Measurements from ENCODE around the gene ARMC6.

ARMC6 gene

DNA sequence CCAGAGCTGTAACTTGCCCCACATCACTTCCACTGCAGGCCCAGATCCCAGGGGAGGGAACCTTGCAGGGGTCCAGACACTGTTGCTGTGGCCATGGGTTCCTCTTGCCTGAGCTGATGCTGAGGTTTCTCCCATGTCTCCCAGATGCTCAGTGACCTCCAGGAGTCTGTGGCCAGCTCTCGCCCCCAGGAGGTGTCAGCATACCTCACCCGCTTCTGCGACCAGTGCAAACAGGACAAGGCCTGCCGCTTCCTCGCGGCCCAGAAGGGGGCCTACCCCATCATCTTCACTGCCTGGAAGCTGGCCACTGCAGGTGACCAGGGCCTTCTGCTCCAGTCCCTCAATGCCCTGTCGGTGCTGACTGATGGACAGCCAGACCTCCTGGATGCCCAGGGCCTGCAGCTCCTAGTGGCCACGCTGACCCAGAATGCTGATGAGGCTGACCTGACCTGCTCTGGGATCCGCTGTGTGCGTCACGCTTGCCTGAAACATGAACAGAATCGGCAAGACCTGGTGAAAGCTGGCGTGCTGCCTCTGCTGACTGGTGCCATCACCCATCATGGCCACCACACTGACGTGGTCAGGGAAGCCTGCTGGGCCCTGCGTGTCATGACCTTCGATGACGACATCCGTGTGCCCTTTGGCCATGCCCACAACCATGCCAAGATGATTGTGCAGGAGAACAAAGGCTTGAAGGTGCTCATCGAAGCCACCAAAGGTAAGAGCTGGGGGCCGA is 18.2 kb downstream of the ARMC6 start:
- DNase-seq (ENCODE audit: low read depth): no peak
- H3K4me3 ChIP-seq (ENCODE audit: low read depth, low read length): no peak overlapping the region

DNA sequence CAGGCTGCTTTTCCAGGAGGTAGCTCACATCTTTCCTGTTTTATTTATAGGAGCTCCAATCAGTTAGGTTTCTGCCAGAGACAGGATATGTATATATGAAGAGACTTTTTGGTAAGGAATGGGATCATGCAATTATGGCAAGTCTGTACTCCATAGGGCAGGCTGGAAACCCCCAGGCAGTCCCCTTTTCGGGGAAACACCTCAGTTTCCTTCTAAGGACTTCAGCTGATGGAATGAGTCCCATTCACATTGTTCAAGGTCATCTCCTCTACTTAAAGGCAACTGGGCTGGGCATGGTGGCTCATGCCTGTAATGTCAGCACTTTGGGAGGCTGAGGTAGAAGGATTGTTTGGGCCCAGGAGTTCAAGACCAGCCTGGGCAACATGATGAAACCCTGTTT is 19.5 kb downstream of the ARMC6 start:
- H3K4me3 ChIP-seq (ENCODE audit: low read depth, low read length): no peak overlapping the region
- DNase-seq (ENCODE audit: low read depth): no peak

- no peak overlapping the region for H3K4me3 ChIP-seq (ENCODE audit: low read depth, low read length)
- no peak for DNase-seq (ENCODE audit: low read depth)
These were observed 20.3 kb downstream of the ARMC6 start for GRCh38 chr19:19053508-19054314.

GRCh38 chr19:19054315-19054938 is 21.0 kb downstream of the ARMC6 start:
- no peak for DNase-seq (ENCODE audit: low read depth)
- H3K4me3 ChIP-seq (ENCODE audit: low read depth, low read length): no peak overlapping the region

GRCh38 chr19:19054939-19055440 is 21.6 kb downstream of the ARMC6 start:
- DNase-seq (ENCODE audit: low read depth): no peak
- no peak overlapping the region for H3K4me3 ChIP-seq (ENCODE audit: low read depth, low read length)

DNA sequence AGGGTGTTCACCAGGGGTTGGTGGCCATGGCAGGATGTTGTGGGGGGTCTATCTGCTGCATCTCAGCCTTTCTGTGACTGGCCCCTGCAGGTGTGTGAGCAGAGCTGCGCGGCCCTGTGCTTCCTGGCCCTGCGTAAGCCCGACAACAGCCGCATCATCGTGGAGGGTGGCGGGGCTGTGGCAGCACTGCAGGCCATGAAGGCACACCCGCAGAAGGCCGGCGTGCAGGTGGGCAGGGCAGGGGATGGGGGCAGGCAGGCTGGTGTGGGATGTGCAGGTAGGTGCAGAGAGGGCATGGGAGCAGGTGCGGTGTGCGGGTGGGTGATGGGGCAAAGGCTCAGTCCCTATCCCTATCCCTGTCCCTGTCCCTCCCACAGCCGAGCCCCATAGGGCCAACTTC is 22.3 kb downstream of the ARMC6 start:
- no peak for DNase-seq (ENCODE audit: low read depth)
- no peak overlapping the region for H3K4me3 ChIP-seq (ENCODE audit: low read depth, low read length)

- no peak for DNase-seq (ENCODE audit: low read depth)
- H3K4me3 ChIP-seq (ENCODE audit: low read depth, low read length): no peak overlapping the region
These were observed 23.4 kb downstream of the ARMC6 start for GRCh38 chr19:19056636-19057275.

- H3K4me3 ChIP-seq (ENCODE audit: low read depth, low read length): no peak overlapping the region
- no peak for DNase-seq (ENCODE audit: low read depth)
These were observed 23.9 kb downstream of the ARMC6 start for GRCh38 chr19:19057317-19057716.

DNA sequence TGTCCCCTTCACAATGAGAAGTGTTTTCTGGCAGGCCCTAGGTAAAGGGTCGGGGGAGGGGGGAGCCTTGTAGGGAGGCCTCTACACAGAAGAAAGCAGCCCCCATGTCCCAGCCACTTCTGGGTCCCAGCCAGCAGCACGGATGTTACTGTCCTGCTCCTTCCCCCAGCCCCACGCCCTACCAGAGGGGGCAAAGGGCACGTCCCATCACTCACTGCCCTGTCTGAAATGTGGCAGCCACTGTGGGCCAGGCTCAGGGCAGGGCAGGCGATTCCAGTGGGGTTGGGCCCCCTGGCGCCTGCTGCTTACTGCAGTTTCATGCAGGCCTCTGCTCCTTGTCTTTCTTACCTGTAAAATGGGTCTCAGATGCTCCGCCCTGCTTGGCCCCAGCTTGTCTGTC is 24.3 kb downstream of the ARMC6 start:
- no peak for DNase-seq (ENCODE audit: low read depth)
- H3K4me3 ChIP-seq (ENCODE audit: low read depth, low read length): no peak overlapping the region

GRCh38 chr19:19059018-19059836 is 25.8 kb downstream of the ARMC6 start:
- no peak overlapping the region for H3K4me3 ChIP-seq (ENCODE audit: low read depth, low read length)
- DNase-seq (ENCODE audit: low read depth): no peak

- no peak overlapping the region for H3K4me3 ChIP-seq (ENCODE audit: low read depth, low read length)
- no peak for DNase-seq (ENCODE audit: low read depth)
These were observed 26.6 kb downstream of the ARMC6 start for GRCh38 chr19:19059837-19060611.

DNA sequence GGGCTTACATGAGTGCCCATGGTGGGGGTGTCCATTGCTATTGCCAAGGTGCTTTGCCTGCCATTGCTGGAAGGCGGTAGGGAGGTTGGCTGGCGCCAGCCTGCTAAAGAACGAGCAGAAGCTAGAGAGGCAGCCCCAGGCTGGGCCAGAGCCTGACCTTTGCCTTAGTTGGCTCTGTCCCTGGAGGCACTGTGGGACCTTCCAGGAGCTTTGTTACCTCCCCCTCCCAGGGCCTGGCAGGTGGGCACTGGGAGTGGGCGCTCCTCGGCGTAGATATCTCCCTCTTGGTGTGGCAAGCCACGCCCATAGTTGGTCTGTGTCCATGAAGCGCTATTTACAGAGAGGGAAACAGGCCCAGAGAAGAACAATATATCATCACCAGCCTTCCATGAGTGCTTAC is 28.1 kb downstream of the ARMC6 start:
- DNase-seq (ENCODE audit: low read depth): no peak
- no peak overlapping the region for H3K4me3 ChIP-seq (ENCODE audit: low read depth, low read length)

- no peak for DNase-seq (ENCODE audit: low read depth)
- peak overlapping the region; percentile 78 for H3K4me3 ChIP-seq (ENCODE audit: low read depth, low read length)
These were observed 29.2 kb downstream of the ARMC6 start for GRCh38 chr19:19062454-19063182.

GRCh38 chr19:19063183-19064097 is 30.0 kb downstream of the ARMC6 start, which contains the start of gene SLC25A42:
Gene SLC25A42 (plus strand): TSS chr19:19063994. CDS start chr19:19096125, 32,131 bp downstream.
- DNase-seq (ENCODE audit: low read depth): peak; percentile 99
- peak within 1 kb of the TSS; percentile 78 for H3K4me3 ChIP-seq (ENCODE audit: low read depth, low read length)

DNA sequence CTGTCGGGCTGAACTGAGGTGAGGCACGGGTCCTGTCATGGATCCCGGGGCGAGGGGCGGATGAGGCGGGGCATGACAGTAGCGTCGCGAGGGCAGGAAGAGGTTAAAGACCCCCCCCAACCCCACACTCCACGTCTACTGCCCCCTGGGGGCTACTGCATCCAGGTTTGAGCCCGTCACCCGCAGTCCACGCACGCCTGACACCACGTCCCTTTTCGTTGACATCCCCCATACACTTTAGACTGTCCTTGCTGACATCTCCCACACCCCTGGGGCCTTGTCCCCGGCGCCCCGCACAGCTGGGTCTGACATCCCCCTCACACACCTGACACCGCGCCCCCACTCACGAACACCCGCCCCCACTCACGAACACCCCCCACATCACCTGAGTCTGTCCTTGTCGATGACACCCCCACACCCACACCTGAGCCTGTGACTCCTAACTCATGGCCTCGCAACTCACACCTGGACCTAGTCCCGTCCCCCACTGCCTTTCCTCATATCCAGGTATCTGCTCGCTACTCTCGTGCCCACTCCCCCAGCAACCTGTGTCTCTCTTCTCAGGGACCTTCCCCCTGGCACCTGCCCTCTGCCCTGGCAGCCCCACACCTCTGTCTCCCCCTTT is 30.8 kb downstream of the ARMC6 start:
- peak overlapping the region; percentile 78 for H3K4me3 ChIP-seq (ENCODE audit: low read depth, low read length)
- no peak for DNase-seq (ENCODE audit: low read depth)
